ENCODE data around the gene SUFU.

GRCh38 chr10:102613785-102614184, 110.0 kb downstream of the SUFU start:
- TF ChIP-seq ELF4 (IDR thresholded peaks at IDR 0.05) = no peak
- TF ChIP-seq NFRKB (IDR thresholded peaks at IDR 0.05) = no peak
- no peak for TF ChIP-seq SP1 (IDR thresholded peaks at IDR 0.05)
- no peak for TF ChIP-seq BHLHE40 (IDR thresholded peaks at IDR 0.05; ENCODE audit: borderline replicate concordance)
- TF ChIP-seq CTBP1 (IDR thresholded peaks at IDR 0.05; ENCODE audit: borderline replicate concordance) = no peak
- TF ChIP-seq FOXK2 (IDR thresholded peaks at IDR 0.05) = no peak
